ENCODE results near the gene PPFIBP2. TPM values are rescaled to one million over a fixed set of nuclear protein-coding genes. Genes with fewer than 3 reads are reported as not detected.

PPFIBP2 gene
- total RNA-seq = 10 to 100 TPM; 26.4 to 33.3 (median 29.1) TPM

GRCh38 chr11:7513234-7514098, at the start of gene PPFIBP2:
PPFIBP2 (plus strand) TSS chr11:7513999; CDS start chr11:7549476, 35,477 bp downstream.
- no peak for TF ChIP-seq CTCF (IDR thresholded peaks at IDR 0.05; ENCODE audit: low read depth)

GRCh38 chr11:7467652-7468051, 46.1 kb upstream of the PPFIBP2 start:
- TF ChIP-seq CTCF (IDR thresholded peaks at IDR 0.05; ENCODE audit: low read depth) = no peak

GRCh38 chr11:7469351-7469865, 44.4 kb upstream of the PPFIBP2 start:
- no peak for TF ChIP-seq CTCF (IDR thresholded peaks at IDR 0.05; ENCODE audit: low read depth)

- TF ChIP-seq CTCF (IDR thresholded peaks at IDR 0.05; ENCODE audit: low read depth) = no peak
Observed at GRCh38 chr11:7471071-7471470, 42.7 kb upstream of the PPFIBP2 start.

GRCh38 chr11:7473717-7474116, 40.1 kb upstream of the PPFIBP2 start:
- TF ChIP-seq CTCF (IDR thresholded peaks at IDR 0.05; ENCODE audit: low read depth) = no peak

GRCh38 chr11:7480113-7480512, 33.7 kb upstream of the PPFIBP2 start:
- no peak for TF ChIP-seq CTCF (IDR thresholded peaks at IDR 0.05; ENCODE audit: low read depth)

GRCh38 chr11:7484131-7484530, 29.7 kb upstream of the PPFIBP2 start:
- TF ChIP-seq CTCF (IDR thresholded peaks at IDR 0.05; ENCODE audit: low read depth) = no peak
